Amniotic epithelial cell (primary cell): ENCODE measurements around the gene CDH13.

Experiments
- DNase-seq: peaks from one replicate; pipeline ENCODE4 v3.0.0-alpha.2; 2010; ENCODE audit warnings: low read depth

Gene CDH13

DNA sequence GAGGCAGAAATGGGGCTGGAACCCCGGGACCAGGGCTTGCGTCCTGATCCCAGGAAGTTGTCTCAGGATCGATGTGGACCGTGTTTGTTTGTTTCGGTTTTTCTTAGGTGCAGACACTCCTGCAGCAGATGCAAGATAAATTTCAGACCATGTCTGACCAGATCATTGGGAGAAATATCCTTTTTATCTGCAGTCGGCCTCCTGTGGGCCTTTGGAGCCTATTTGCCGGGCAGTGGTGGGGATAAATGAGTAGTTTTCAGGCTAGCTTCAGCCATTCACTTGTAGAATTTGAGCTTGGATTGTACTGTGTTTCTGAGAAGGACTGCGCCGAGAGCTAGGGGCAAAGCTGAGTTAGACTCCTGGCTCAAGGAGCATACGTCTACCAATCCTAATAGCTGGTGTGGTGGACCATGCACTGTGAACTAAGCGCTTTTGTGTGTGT is 1181.8 kb downstream of the CDH13 start:
- no peak for DNase-seq

DNA sequence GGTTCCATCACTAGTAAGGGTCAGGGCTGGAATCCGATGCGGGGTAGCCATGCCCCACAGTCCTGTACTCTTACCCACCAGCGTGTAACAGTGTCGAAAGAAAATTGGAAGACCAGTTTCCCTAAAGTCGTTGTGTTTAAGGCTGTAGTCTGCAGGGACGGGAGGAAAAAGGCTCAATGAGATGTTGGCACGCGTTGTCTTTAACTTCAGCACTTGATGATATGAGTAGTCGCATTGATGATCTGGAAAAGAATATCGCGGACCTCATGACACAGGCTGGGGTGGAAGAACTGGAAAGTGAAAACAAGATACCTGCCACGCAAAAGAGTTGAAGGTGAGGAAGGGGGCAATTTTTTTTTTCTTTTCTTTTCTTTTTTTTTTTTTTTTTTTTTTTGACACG is 1182.3 kb downstream of the CDH13 start:
- DNase-seq: no peak

DNA sequence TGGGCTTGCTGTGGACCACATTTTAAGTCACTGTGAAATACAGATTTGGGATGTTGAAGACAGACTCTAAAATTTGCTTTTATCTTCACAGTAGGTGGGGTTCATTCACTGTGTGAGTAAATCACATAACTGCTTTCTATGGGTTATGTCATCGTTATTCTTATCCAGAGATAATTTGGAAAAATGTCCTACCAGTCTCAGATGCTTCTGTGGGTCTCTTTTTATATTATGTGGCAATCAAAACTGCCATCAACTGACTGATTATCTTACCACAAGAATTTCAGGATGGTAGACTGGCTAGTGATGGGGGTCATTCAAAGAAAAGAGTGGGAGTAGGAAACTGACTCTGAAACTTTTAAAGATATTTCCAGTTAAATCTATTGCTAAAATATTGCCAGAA is 1184.1 kb downstream of the CDH13 start:
- DNase-seq: peak; percentile 32

GRCh38 chr16:83813823-83814658 is 1187.3 kb downstream of the CDH13 start:
- DNase-seq: peak; percentile 64

DNA sequence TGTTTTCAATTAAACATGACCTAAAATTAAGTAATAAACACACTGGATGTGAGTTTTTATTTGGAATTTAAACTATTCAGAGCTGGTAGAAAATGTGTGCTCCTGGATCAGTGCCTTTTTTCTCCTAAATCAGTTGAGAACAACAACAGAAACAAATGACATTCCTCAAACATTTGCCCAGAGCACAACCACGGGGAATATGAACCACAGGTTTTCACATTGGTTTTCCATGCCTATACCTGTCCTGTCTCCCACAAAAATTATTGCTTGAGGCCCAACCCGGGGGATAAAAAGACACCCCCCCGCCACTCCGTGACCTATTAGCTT is 1187.9 kb downstream of the CDH13 start:
- DNase-seq: no peak

GRCh38 chr16:83817022-83817421 is 1190.3 kb downstream of the CDH13 start:
- no peak for DNase-seq

DNA sequence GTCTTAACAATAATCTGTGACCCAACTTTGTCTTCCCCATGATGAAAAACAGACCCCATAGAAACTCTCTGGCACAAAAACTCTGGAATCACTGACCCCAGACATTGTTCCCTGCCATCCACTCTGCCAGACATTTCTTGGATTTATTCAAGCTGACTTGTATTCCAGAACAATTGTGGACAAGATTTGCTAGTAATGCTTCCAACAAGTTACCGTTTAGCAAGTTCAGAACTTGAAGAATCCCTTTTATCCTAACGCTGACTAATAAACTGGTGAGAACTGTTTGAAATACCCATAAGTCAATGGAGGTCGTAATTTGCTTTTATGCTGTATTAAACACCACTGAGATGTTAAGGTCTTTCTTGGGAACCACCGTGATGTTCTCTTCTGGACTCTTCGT is 1191.5 kb downstream of the CDH13 start:
- DNase-seq: no peak

- no peak for DNase-seq
Observed at GRCh38 chr16:83819361-83819760, 1192.6 kb downstream of the CDH13 start.

DNA sequence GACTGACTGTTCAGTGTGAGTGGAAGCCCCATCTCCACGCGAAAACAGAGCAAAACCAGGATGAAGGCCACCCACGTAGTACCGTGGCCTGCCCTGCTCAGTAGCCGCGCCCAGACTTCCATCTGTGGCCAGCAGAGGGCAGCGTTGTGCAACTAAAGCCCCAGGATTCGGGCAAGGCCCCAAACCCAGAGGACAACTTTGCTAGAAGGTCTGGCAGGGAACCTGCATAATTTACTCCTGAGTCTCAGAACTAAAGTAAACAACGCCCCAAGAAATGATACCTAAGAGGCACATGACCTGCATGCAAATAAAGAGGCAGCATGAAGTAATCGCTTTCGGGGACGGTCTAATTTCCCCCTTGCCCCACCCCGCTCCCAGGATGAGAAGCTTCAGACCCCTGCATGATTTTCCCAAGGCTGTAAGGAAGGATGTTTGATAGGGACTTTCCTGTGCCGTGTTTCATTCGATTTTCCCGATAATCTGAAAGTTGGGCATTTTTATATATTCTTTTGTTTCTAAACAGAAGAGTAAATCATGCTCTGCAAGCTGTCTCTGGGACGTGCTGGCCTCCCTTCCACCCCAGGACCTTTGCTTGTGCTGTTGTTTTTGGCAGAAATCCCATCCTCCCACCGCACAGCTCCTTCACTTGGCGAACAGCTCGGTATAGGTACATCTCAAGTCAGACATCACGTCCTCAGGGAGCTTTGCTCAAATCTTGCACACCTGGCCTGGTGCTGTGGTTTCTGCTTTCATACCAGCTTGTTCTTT is 1199.6 kb downstream of the CDH13 start:
- DNase-seq: peak; percentile 78

DNA sequence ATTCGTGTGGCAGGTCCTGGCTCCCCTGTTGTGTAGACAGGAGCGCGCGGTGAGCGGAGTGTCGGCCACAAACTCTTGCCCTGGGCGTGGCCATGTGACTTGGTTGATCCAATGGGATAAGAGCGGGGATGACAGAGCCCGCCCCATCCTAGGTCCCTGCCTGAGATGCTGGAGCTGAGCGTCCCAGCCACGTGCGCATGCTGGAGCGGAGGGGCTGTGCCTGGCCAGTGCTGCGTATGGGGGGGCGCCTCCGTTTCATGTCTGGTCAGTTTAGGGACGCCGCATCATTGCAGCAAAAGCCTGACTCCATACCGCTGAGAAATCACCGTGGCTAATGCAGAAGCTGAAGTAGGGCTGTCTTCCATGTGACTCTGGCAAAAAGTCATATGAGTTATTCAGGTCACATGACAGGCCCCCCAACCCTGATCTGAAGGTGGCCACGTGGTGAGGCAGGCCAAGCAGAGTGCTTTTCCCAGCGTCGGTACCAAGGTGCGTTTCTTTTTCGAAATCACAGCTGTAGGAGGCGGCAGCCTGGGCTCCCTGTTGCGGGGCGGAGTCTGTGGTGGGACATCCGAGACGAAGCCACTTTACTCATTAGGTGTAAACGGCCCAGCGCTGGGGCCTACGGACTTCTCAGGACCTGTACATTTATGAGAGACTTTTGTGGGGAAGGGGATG is 1203.5 kb downstream of the CDH13 start:
- no peak for DNase-seq

DNA sequence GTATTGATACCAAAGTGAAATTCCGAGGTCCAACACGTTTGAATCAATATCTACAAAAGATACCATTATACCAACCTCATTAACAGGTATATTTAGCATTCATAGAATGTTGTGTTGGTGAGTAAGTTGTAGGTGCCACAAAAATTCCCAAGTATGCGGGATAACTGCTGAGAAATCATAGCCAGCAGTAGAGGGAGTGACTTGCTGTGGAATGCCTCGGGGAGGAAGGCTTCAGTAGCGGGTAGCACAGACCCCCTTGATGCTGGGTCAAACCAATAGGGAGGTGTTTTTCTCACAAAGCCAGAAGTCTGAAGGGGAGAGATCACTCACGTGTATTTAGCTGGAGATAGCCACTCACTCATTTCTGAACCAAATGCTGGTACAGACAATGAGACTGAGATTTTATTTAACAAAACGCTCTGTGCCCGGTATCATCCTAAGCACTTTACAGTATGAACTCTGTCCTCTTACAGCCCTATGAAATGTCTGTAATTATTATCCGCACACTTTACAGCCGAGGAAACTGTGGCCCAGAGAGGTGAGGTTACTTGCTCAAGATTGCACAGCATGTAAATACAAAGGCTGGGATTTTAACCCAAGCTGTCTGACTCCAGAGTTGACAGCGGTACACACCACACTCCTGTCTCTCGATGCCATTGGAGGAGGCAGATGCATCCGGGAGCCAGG is 1204.1 kb downstream of the CDH13 start:
- peak; percentile 34 for DNase-seq

- no peak for DNase-seq
Observed at GRCh38 chr16:83831456-83831987, 1204.8 kb downstream of the CDH13 start.

GRCh38 chr16:83833921-83834320 is 1207.2 kb downstream of the CDH13 start:
- no peak for DNase-seq

- peak; percentile 76 for DNase-seq
Observed at GRCh38 chr16:83835586-83836566, 1209.1 kb downstream of the CDH13 start.

GRCh38 chr16:83837566-83837965 is 1210.8 kb downstream of the CDH13 start:
- DNase-seq: no peak

GRCh38 chr16:83838151-83838550 is 1211.4 kb downstream of the CDH13 start:
- DNase-seq: no peak

- DNase-seq: no peak
Observed at GRCh38 chr16:83839561-83839960, 1212.8 kb downstream of the CDH13 start.

DNA sequence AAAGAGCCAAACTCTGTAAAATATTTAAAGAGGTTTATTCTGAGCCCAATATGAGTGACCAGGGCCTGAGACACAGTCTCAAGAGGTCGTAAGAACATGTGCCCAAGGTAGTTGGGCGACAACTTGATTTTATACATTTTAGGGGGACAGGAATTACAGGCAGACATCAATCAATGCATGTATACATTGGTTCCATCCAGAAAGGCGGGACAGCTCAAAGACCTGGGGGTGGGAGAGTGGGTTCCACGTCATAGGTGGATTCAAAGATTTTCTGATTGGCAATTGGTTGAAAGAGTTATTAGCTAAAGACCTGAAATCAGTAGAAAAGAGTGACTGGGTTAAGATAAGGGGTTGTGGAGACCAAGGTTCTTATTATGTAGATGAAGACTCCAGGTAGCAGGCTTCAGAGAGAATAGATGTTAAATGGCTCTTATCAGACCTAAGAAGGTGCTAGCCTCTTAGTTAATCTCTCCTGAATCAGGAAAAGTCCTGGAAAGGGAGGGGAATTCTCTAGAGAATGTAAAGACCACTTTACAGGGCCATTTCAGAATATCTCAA is 1213.4 kb downstream of the CDH13 start:
- no peak for DNase-seq

DNA sequence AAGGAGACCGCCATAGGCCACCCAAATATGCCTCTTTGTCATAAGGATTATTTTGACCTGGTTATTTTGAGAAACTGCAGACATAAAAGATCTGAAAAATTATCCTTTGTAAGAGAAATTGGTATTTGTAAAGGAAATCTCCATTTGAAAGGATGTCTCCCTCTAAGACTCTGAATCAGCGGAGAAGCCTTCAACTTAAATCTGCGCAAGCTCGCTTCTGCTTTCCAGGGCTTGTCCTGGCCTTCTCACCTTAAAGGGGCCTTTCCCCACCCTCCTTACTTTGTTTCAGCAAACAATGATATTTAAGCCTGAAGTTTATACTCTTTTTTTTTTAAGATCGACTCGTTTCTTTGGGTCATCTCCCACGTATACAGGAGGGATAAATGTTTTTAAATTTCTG is 1215.5 kb downstream of the CDH13 start:
- DNase-seq: no peak

DNA sequence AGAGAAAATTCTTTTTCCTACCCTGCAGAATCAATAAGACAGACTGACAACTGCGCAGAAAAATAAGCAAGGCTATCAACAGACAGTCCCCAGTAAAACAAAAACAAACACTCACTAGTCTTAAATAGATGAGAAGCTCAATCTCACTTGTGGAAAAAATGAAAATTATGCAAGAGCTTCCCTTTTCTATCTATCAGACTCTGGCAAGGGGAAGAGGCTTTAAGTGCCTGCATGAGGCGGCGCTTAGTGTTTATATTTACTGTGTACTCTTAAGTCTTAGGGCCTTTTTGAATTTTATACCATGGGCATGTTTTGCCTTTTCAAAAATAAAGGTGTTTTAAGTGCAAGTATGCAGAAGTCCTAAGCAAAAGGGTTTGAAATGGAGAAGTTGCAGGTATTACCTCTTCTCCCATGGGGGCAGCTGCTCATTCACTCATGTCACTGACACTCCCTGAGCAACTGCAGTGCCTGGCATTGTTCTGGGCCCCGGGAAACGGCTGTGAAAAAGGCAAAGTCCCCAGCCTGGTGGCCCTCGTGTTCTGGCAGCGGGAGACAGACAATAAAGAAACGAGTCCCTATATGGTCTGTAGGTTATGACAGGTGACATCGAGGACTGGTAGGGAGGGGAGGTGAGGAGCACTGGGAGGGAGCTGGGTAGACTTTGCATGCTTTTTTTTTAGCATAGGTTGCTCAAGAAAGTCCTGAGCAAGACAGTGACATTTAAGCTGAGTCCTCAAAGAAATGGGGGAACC is 1216.2 kb downstream of the CDH13 start:
- peak; percentile 12 for DNase-seq
